ENCODE results near the gene DHX8. TPM values are rescaled to one million over a fixed set of nuclear protein-coding genes. Genes with fewer than 3 reads are reported as not detected.
A peak's percentile ranks its signal among the peaks of the same experiment; 100 is the strongest.

DHX8 gene
- total and polyA plus RNA-seq, 2 of the 8 experiments (the other 6 are each of a cell fraction or from before 2014, with no cell fraction given) = 30.5 to 59.4 TPM

- H2BK12ac ChIP-seq (ENCODE audit: low read depth, low read length) = peak overlapping the region; percentile 99
- H3K9me3 ChIP-seq (ENCODE audit: insufficient read depth in 2 of 2, low read depth in 1 of 2, low read length in 1 of 2) = no peaks in the 10 kb centered on the region
- DNase-seq (ENCODE audit: low read depth in 1 of 2, low spot score in 2 of 2) (no peak), FAIRE-seq (no peak)
- H3K56ac ChIP-seq (replicated peaks; ENCODE audit: insufficient read length, low read depth, low read length) = no peak overlapping the region
- H3K79me2 ChIP-seq (ENCODE audit: control insufficient read depth in 1 of 2, insufficient read depth in 2 of 2, low read length in 2 of 2) = no peaks in the 10 kb centered on the region; a peak in 1 of 4 replicates
- H3K79me1 ChIP-seq (ENCODE audit: low read depth, low read length) = peaks cover 2% of the 10 kb centered on the region; the same call in 1 of the 2 replicates
- H3K4me2 ChIP-seq (ENCODE audit: insufficient read depth in 1 of 2, low read depth in 2 of 2, low read length in 2 of 2) = peak overlapping the region; percentile 81 to 93; a peak in 3 of 4 replicates
- TF ChIP-seq RNF2 (IDR thresholded peaks at IDR 0.05; ENCODE audit: borderline replicate concordance, low read depth, low read length, missing control alignments, poor library complexity, severe bottlenecking) (no peak), ASH2L (IDR thresholded peaks at IDR 0.05; ENCODE audit: low read length) (peak; percentile 7), ZNF274 (IDR thresholded peaks at IDR 0.05; ENCODE audit: borderline replicate concordance, extremely low read depth, low read length) (no peak), SIN3A (conservative IDR thresholded peaks at IDR 0.05 in 1 of 2, IDR thresholded peaks at IDR 0.05 in 1 of 2; ENCODE audit: low read depth in 1 of 2, low read length in 2 of 2) (no peak), RAD21 (IDR thresholded peaks at IDR 0.05 in 1 of 2, conservative IDR thresholded peaks at IDR 0.05 in 1 of 2; ENCODE audit: low read depth in 2 of 2, low read length in 2 of 2) (no peak), SIRT6 (IDR thresholded peaks at IDR 0.05; ENCODE audit: low read length) (no peak)
- H2AFZ ChIP-seq (ENCODE audit: low read length) = no peak overlapping the region
- H3K23ac ChIP-seq (ENCODE audit: insufficient read length) = no peak overlapping the region
- H2BK20ac ChIP-seq (ENCODE audit: low read length) = peak overlapping the region; percentile 80; the same call in 1 of the 2 replicates
- WGBS, 2 experiments (ENCODE audit: extremely low coverage in 1 of 2, insufficient coverage in 1 of 2, insufficient read length in 1 of 2, insufficient replicate concordance in 2 of 2, low coverage in 1 of 2, low lambda C conversion rate in 2 of 2, missing lambda C conversion rate in 1 of 2) = 26% methylated on average over 3 of the region's 3 CpGs; no CpG with 5 or more reads in 1 of the 2 experiments
- CTCF ChIA-PET (ENCODE audit: partially characterized antibody) = interaction anchor here (0.8 to 2.4 kb wide), 11 partner anchors 9 to 229 kb away, joined by 3 to 8 read pairs (median 5); no protein-coding TSS in a partner anchor
- no peak overlapping the region for H4K8ac ChIP-seq (ENCODE audit: extremely low read depth, insufficient read depth, low read length)
- peaks cover 0 to 16% (median 10%) of the 10 kb centered on the region in 4 experiments; a peak in 4 of 8 replicates for H3K36me3 ChIP-seq (ENCODE audit: control insufficient read depth in 2 of 4, insufficient read depth in 4 of 4, low read length in 3 of 4)
- peaks cover 0 to 2% of the 10 kb centered on the region in 2 experiments for H4K20me1 ChIP-seq (replicated peaks in 1 of 2; ENCODE audit: control insufficient read depth in 1 of 2, insufficient read depth in 2 of 2, low read length in 2 of 2)
- H3K4ac ChIP-seq (replicated peaks; ENCODE audit: insufficient read length, low read depth, low read length) = no peak overlapping the region
- peak overlapping the region; percentile 70; the same call in 1 of the 2 replicates for H2AK5ac ChIP-seq (ENCODE audit: low read depth, low read length)
- H3K23me2 ChIP-seq (ENCODE audit: low read depth, low read length) = peaks cover 4% of the 10 kb centered on the region; the same call in 1 of the 2 replicates
- no peaks in the 10 kb centered on the region for H3K27me3 ChIP-seq (replicated peaks in 1 of 4; ENCODE audit: control insufficient read depth in 3 of 4, extremely low read depth in 1 of 4, insufficient read depth in 3 of 4, low read length in 3 of 4)
- peak overlapping the region; percentile 88; the same call in 1 of the 2 replicates for H2BK15ac ChIP-seq (ENCODE audit: low read length)
- no peak overlapping the region; a peak in 2 of 7 replicates for H3K9ac ChIP-seq (replicated peaks in 1 of 4; ENCODE audit: extremely low read depth in 1 of 4, low read depth in 3 of 4, low read length in 3 of 4)
- H3K18ac ChIP-seq (ENCODE audit: extremely low read depth, low read length) = peak overlapping the region; percentile 83; the same call in 1 of the 2 replicates
- peak overlapping the region; percentile 72; the same call in 1 of the 2 replicates for H3K27ac ChIP-seq (ENCODE audit: low read depth, low read length)
- peaks cover 13 to 35% (median 20%) of the 10 kb centered on the region in 4 experiments for H3K4me1 ChIP-seq (replicated peaks in 1 of 4; ENCODE audit: control insufficient read depth in 3 of 4, insufficient read depth in 4 of 4, low read length in 3 of 4)
- H3K14ac ChIP-seq (ENCODE audit: insufficient read length) = no peak overlapping the region
- H3K4me3 ChIP-seq (ENCODE audit: extremely low read depth in 1 of 4, insufficient read depth in 2 of 4, low read depth in 3 of 4, low read length in 4 of 4) = peak overlapping the region in 1 of 4 experiments; percentile 47; a peak in 3 of 8 replicates
- no peak overlapping the region for H2BK120ac ChIP-seq (replicated peaks; ENCODE audit: low read depth, low read length)
- no peak overlapping the region for H4K5ac ChIP-seq (ENCODE audit: insufficient read length, low read depth, low read length)
- POLR2A ChIA-PET (ENCODE audit: partially characterized antibody) = interaction anchor here (0.6 to 12.6 kb wide), 15 partner anchors 10 to 170 kb away, joined by 3 to 345 read pairs (median 4); partner anchors contain the start of gene ETV4
- H2BK5ac ChIP-seq (ENCODE audit: low read depth, low read length) = peak overlapping the region; percentile 95; the same call in 1 of the 2 replicates
- H4K91ac ChIP-seq (replicated peaks; ENCODE audit: insufficient read length, low read length) = no peak overlapping the region
Observed at GRCh38 chr17:43531082-43531378, 47.3 kb downstream of the DHX8 start.

All from H1 (cell line).